ENCODE data around the gene C10orf62. TPM values are rescaled to one million over a fixed set of nuclear protein-coding genes. Genes with fewer than 3 reads are reported as not detected.
"Not testable (repeated sequence)": the region's sequence is repeated elsewhere in the genome, so short reads cannot be mapped to it uniquely, and the experiment has no call there.

The C10orf62 gene
- total and polyA plus RNA-seq, 3 donors from 2014 or later: 108 to 373 (median 304) TPM

- Histone ChIP-seq H3K27me3 (no peaks in the 10 kb centered on the region), H3K9me3 (no peaks in the 10 kb centered on the region), H3K27ac (no peak overlapping the region), H3K4me1 (peaks cover 3% of the 10 kb centered on the region), H3K4me3 (no peak overlapping the region), H3K36me3 (ENCODE audit: low read depth, missing control alignments) (no peaks in the 10 kb centered on the region)
- intact Hi-C loops (cut with DNase I; ENCODE audit: low total_unique reads): no loop called here
- no peak for TF ChIP-seq CTCF (IDR thresholded peaks at IDR 0.05)
- no peak for TF ChIP-seq POLR2A (IDR thresholded peaks at IDR 0.05)
- no peak for DNase-seq
- WGBS, 2 donors: 94% methylated on average over 2 of the region's 2 CpGs; no CpG with 5 or more reads in 1 of the 2 donors
Measured at GRCh38 chr10:97573021-97573420, 16.5 kb upstream of the C10orf62 start.

GRCh38 chr10:97573672-97574071, 15.8 kb upstream of the C10orf62 start:
- Histone ChIP-seq H3K27ac (no peak overlapping the region), H3K36me3 (ENCODE audit: low read depth, missing control alignments) (no peaks in the 10 kb centered on the region), H3K4me3 (no peak overlapping the region), H3K9me3 (no peaks in the 10 kb centered on the region), H3K27me3 (no peaks in the 10 kb centered on the region), H3K4me1 (peaks cover 3% of the 10 kb centered on the region)
- TF ChIP-seq CTCF (IDR thresholded peaks at IDR 0.05) (no peak), POLR2A (IDR thresholded peaks at IDR 0.05) (no peak)
- 47 to 48% methylated on average over 2 of the region's 2 CpGs for WGBS, 2 donors
- no peak for DNase-seq
- intact Hi-C loops (cut with DNase I; ENCODE audit: low total_unique reads): no loop called here

GRCh38 chr10:97574374-97575126, 15.0 kb upstream of the C10orf62 start:
- intact Hi-C loops (cut with DNase I; ENCODE audit: low total_unique reads): loop anchor here (5.0 kb wide), 1 partner anchor 38 kb away; no protein-coding TSS in a partner anchor
- TF ChIP-seq CTCF (IDR thresholded peaks at IDR 0.05) (no peak), POLR2A (IDR thresholded peaks at IDR 0.05) (no peak)
- WGBS, 2 donors: 53 to 58% methylated on average over 4 of the region's 4 CpGs
- Histone ChIP-seq H3K27ac (no peak overlapping the region), H3K4me3 (no peak overlapping the region), H3K4me1 (peaks cover 3% of the 10 kb centered on the region), H3K27me3 (no peaks in the 10 kb centered on the region), H3K36me3 (ENCODE audit: low read depth, missing control alignments) (no peaks in the 10 kb centered on the region), H3K9me3 (no peaks in the 10 kb centered on the region)
- peak; percentile 48 for DNase-seq

GRCh38 chr10:97575127-97575668, 14.3 kb upstream of the C10orf62 start:
- Histone ChIP-seq H3K27me3 (no peaks in the 10 kb centered on the region), H3K27ac (no peak overlapping the region), H3K4me3 (no peak overlapping the region), H3K9me3 (no peaks in the 10 kb centered on the region), H3K4me1 (peaks cover 3% of the 10 kb centered on the region), H3K36me3 (ENCODE audit: low read depth, missing control alignments) (no peaks in the 10 kb centered on the region)
- TF ChIP-seq POLR2A (IDR thresholded peaks at IDR 0.05) (no peak), CTCF (IDR thresholded peaks at IDR 0.05) (no peak)
- intact Hi-C loops (cut with DNase I; ENCODE audit: low total_unique reads): loop anchor here (5.0 kb wide), 1 partner anchor 37 kb away; no protein-coding TSS in a partner anchor
- DNase-seq: no peak
- WGBS, 2 donors: 87 to 89% methylated on average over 6 of the region's 6 CpGs

GRCh38 chr10:97576487-97576886, 13.0 kb upstream of the C10orf62 start:
- WGBS, 2 donors: 37 to 38% methylated on average over 5 of the region's 5 CpGs
- intact Hi-C loops (cut with DNase I; ENCODE audit: low total_unique reads): loop anchor here (5.0 kb wide), 1 partner anchor 36 kb away; no protein-coding TSS in a partner anchor
- H3K9me3 ChIP-seq; H3K36me3 ChIP-seq (ENCODE audit: low read depth, missing control alignments); DNase-seq; H3K4me1 ChIP-seq; H3K4me3 ChIP-seq; H3K27ac ChIP-seq; H3K27me3 ChIP-seq: not testable (repeated sequence)
